SKM-1 (cell line): Measurements from ENCODE around the gene HELZ2.
"Not testable (repeated sequence)": the region's sequence is repeated elsewhere in the genome, so short reads cannot be mapped to it uniquely, and the experiment has no call there.

Source experiments
- DNase-seq: peaks from one replicate; lab custom pipeline; 2025; ENCODE audit not compliant: unreplicated experiment; lab: John Stamatoyannopoulos, UW

Gene HELZ2

GRCh38 chr20:63580796-63581461 is 6.9 kb upstream of the HELZ2 start:
- DNase-seq = no peak

- DNase-seq = no peak
Measured at GRCh38 chr20:63579017-63579694, 5.1 kb upstream of the HELZ2 start.

- DNase-seq = no peak
Measured at GRCh38 chr20:63578224-63579016, 4.4 kb upstream of the HELZ2 start.

GRCh38 chr20:63577317-63577894 is 3.4 kb upstream of the HELZ2 start:
- no peak for DNase-seq

- DNase-seq = no peak
Measured at GRCh38 chr20:63576311-63576710, 2.3 kb upstream of the HELZ2 start.

GRCh38 chr20:63574829-63575743 is 1.0 kb upstream of the HELZ2 start:
- no peak for DNase-seq

GRCh38 chr20:63573647-63574131 is 350 bp downstream of the HELZ2 start:
- DNase-seq = no peak

- no peak for DNase-seq
Measured at GRCh38 chr20:63572788-63573646, 1.0 kb downstream of the HELZ2 start.

GRCh38 chr20:63572071-63572787 is 1.8 kb downstream of the HELZ2 start:
- DNase-seq = no peak

GRCh38 chr20:63571087-63571478 is 3.0 kb downstream of the HELZ2 start:
- DNase-seq = not testable (repeated sequence)

GRCh38 chr20:63570281-63571086 is 3.6 kb downstream of the HELZ2 start:
- no peak for DNase-seq

GRCh38 chr20:63568986-63569949 is 4.8 kb downstream of the HELZ2 start:
- no peak for DNase-seq

- no peak for DNase-seq
Measured at GRCh38 chr20:63568170-63568981, 5.7 kb downstream of the HELZ2 start.

- peak; percentile 64 for DNase-seq
Measured at GRCh38 chr20:63567386-63568169, 6.5 kb downstream of the HELZ2 start.

- no peak for DNase-seq
Measured at GRCh38 chr20:63567136-63567385, 7.0 kb downstream of the HELZ2 start.
